Measurements from ENCODE around the gene TBL3.
"Not testable (repeated sequence)": the region's sequence is repeated elsewhere in the genome, so short reads cannot be mapped to it uniquely, and the experiment has no call there.

The TBL3 gene

GRCh38 chr16:1971796-1972489 lies at the start of gene TBL3:
Gene TBL3, plus strand, starts transcription at chr16:1972053. Its CDS starts 112 bp downstream, at chr16:1972165.
- peak; percentile 87 for DNase-seq (ENCODE audit: low spot score)

GRCh38 chr16:1922357-1922756 lies 49.5 kb upstream of the TBL3 start:
- DNase-seq (ENCODE audit: low spot score): no peak

DNA sequence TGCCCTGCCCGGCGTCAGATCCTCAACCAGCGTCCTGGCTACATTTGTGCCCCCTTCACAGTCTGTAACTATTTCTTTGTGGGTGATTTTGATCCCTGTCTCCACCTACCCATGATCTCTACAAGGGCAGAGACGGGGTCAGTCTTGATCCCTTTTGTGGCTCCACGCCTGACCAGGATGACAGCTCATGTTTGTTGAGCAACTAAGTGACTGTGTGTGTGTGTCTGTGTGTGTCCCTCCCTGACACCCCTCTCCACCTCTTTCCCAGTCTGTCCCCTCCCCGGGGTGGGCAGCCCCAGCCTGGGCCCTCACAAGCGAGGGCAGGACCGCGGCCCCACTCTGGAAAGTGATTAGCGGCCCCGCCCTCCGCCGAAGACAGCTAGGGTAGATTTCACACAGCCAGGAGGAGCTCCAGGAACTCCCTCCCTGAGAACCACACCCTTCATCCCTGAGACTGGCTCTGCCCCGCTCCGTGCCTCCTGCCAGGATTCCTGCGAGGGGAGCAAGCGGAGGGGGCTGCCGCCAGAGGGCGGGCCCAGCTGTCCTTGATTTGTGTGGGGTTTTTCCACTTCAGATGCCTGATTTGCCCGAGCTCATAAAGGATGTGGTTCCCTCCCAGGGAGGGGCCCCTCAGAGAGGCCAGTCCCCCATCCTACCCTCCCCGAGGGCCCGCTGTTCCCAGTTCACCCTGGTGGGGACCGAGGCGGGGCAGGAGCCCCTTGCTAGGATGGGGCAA lies 48.4 kb upstream of the TBL3 start:
- no peak for DNase-seq (ENCODE audit: low spot score)

GRCh38 chr16:1924095-1924494 lies 47.8 kb upstream of the TBL3 start:
- no peak for DNase-seq (ENCODE audit: low spot score)

GRCh38 chr16:1926271-1926670 lies 45.6 kb upstream of the TBL3 start:
- DNase-seq (ENCODE audit: low spot score): no peak

- DNase-seq (ENCODE audit: low spot score): no peak
Observed at GRCh38 chr16:1929105-1929504, 42.7 kb upstream of the TBL3 start.

GRCh38 chr16:1929578-1930337 lies 42.1 kb upstream of the TBL3 start:
- DNase-seq (ENCODE audit: low spot score): peak; percentile 56

DNA sequence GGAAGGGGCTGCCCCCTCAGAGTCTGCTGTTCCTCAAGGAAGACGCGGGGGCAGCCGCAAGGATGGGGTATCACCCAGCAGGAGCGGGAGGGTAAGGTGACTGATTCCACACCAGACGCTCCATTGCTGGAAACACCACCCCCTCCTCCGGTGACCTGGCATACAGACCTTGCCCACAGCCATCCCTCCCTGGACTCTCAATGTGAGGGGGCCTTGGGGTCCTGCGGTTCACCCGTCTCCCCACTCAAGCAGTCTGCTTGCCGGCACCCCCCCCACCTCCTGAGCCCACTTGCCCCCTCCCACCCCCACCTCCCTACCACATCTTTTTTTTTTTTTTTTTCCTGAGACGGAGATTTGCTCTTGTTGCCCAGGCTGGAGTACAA lies 41.5 kb upstream of the TBL3 start:
- DNase-seq (ENCODE audit: low spot score): no peak

- no peak for DNase-seq (ENCODE audit: low spot score)
Observed at GRCh38 chr16:1932050-1933028, 39.5 kb upstream of the TBL3 start.

DNA sequence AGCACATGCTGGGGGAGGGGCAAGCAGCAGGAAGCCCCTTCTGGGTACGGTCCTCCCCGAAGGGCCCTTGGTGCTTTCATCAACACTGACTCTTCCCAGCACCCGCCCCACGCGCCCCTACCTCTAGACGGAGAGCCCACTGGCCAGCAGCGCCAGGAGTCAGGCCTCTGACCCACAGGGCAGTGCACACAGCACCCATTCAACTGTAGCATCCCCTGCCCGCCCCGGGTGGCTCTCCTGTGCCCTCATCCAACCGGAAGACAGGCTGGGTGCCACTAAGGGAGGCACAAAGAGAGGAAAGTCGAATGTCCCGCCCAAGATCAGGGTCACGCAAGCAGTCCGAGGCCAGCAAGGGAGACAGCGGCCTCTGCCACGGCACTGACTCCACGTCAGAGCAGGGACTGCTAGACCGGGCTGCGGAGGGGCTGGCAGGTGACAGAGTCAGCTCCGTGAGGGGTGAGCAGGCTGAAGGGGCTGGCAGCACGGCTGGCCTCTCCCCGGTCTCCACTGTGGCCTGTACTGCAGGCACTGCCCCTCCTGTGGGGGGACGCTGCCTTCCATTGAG lies 38.7 kb upstream of the TBL3 start:
- DNase-seq (ENCODE audit: low spot score): no peak

GRCh38 chr16:1936945-1937479 lies 34.8 kb upstream of the TBL3 start:
- DNase-seq (ENCODE audit: low spot score): no peak

DNA sequence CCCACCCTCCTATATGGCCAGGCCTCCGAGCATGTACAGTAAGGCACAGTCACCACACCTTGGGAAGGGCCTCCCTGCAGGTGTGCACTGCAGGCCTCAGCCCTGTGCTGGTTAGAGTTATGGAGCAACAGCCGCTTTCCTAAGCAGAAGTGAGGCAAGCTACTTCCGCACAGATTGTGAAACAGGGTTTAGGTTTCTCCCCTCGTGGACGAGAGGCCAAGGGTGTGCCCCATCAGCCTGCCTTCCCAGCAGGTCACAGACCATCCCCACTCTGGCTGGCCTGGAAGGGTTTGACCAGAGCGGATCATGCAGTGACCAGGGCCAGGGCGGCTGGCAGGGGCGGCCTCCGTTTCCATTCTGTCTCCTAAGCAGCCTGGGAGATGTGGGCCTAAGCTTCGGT lies 33.5 kb upstream of the TBL3 start:
- DNase-seq (ENCODE audit: low spot score): no peak

DNA sequence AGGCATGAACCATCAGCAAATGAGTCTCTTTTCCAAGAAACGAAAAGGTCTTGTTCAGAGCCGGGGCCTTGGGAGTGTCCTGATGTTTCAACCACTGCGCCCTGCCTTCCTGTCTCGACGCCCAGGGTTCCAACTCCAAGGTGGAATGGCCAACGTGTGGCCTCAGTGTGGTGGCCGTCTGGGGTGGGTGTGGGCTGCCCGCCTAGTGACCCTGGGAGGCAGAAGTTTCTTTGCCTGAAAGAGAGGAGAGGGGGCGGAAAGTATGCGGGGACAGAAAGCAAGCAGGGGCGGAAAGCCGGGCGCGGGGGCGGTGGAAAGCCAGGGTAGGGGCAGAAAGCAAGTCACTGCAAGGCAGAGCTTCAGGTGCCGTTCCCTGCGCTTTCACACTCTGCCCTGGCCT lies 32.9 kb upstream of the TBL3 start:
- DNase-seq (ENCODE audit: low spot score): no peak

DNA sequence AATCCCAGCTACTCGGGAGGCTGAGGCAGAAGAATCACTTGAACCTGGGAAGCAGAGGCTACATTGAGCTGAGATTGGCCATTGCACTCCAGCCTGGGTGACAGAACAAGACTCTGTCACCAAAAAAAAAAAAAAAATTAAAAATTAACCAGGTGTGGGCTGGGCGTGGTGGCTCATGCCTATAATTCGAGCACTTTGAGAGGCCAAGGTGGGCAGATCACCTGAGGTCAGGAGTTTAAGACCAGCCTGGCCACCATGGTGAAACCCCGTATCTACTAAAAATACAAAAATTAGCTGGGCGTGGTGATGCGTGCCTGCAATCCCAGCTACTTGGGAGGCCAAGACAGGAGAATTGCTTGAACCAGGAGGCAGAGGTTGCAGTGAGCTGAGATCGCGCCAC lies 32.0 kb upstream of the TBL3 start:
- DNase-seq (ENCODE audit: low spot score): not testable (repeated sequence)

- no peak for DNase-seq (ENCODE audit: low spot score)
Observed at GRCh38 chr16:1940273-1941161, 31.3 kb upstream of the TBL3 start.

DNA sequence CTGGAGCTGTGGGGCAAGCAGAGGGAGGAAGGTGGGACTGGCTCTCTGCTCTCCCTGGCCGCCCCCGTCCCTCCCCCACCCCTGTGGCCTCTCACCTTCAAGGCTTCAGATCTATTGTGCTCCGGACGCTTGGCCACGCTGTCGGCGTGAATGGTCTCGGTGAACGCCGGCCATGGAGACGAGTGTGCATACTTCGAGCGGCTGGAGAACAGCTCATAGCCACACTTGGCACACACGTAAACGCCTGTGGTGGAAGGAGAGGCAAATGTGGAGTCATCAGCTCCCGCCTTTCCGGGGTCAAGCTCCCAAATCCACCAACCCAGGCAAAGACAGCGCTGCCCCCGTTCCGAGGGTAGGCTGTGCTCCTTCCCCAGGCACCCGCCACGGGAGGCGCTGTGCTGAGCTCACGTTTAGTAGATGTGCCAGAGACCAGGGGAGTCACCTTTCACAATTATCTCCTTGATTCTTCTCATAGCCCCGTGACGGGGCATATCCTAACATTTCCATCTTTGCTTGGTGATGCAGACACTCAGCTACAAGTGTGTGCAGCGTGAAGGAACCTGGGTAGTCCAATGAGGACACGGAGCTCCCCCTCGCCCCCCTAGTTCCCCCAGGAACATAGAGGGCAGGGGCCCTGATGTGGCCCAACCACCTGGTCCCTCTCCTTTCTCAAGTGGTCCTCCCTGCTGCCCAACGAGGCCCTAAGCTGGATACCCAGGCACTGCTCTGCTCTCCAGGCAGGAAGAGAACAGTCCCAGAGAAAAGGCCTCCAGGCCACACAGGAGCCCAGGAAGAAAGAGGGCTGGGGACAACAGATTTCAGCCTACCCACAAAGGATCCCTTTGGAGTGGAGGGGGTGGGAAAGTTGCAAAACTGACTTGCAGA lies 30.4 kb upstream of the TBL3 start:
- no peak for DNase-seq (ENCODE audit: low spot score)

GRCh38 chr16:1942047-1942809 lies 29.6 kb upstream of the TBL3 start:
- no peak for DNase-seq (ENCODE audit: low spot score)

Data from pons (tissue), 1 donor.